DOHH2 (cell line): ENCODE results near the gene REXO1.

ENCODE experiments used
- CTCF ChIP-seq: fragments of 200-600 bp; sonication (generic); IDR thresholded peaks from one replicate; pipeline ENCODE4 v1.5.1; 2014; ENCODE audit warnings: antibody characterized with exemption, mild to moderate bottlenecking, low read depth, low read length; ENCODE audit not compliant: poor library complexity, severe bottlenecking
- EZH2phosphoT487 ChIP-seq: fragments of 200-600 bp; sonication (generic); IDR thresholded peaks from 2 replicates; pipeline ENCODE4 v1.6.1; 2017; ENCODE audit warnings: borderline replicate concordance, mild to moderate bottlenecking, antibody characterized with exemption, low read length, moderate library complexity, mixed read lengths

- no peak for TF ChIP-seq CTCF
- TF ChIP-seq EZH2phosphoT487 = no peak
These were observed 20.6 kb downstream of the REXO1 start for GRCh38 chr19:1827566-1828278.
